Right lobe of liver (tissue), 6 donors: Measurements from ENCODE around the gene WWP2. TPM values are rescaled to one million over a fixed set of nuclear protein-coding genes. Genes with fewer than 3 reads are reported as not detected.

Experiments used
- ATAC-seq, 4 donors: fragments of 200-7000 bp; cut with Tn5 transposase; one replicate each; pipeline ENCODE4 v1.9.1; 2020; ENCODE audit warnings: mild to moderate bottlenecking in 4 of 4, moderate library complexity in 4 of 4
- DNase-seq, 3 donors: peaks; one replicate each; pipeline ENCODE4 v3.0.0-alpha.2; 2020
- H3K27ac ChIP-seq, 3 donors: fragments of 200-600 bp; one replicate each; pipeline ENCODE4 v1.8.0; 2022
- H3K27me3 ChIP-seq, 2 donors: fragments of 200-600 bp; one replicate each; pipeline ENCODE4 v1.8.0; 2022
- H3K36me3 ChIP-seq, 4 donors: fragments of 200-600 bp; sonication (generic) in 1 of 4; one replicate each; pipeline versions ENCODE4 v1.5.1 to v1.8.0; 2017 to 2022; ENCODE audit warnings: control low read depth in 1 of 4
- H3K4me1 ChIP-seq, 4 donors: fragments of 200-600 bp; sonication (generic) in 1 of 4; one replicate each; pipeline versions ENCODE4 v1.5.1 to v1.8.0; 2017 to 2022; ENCODE audit warnings: control low read depth in 1 of 4
- H3K4me3 ChIP-seq, 3 donors: fragments of 200-600 bp; one replicate each; pipeline ENCODE4 v1.8.0; 2022
- H3K9me3 ChIP-seq, 4 donors: fragments of 200-600 bp; sonication (generic) in 1 of 4; one replicate each; pipeline versions ENCODE4 v1.5.1 to v1.8.0; 2017 to 2022; ENCODE audit warnings: control low read depth in 1 of 4
- POLR2A ChIP-seq: fragments of 450-650 bp; IDR thresholded peaks from one replicate; pipeline ENCODE4 v1.6.1; 2017; ENCODE audit warnings: antibody characterized with exemption, mild to moderate bottlenecking
- WGBS: methylation state at CpG from one replicate; pipeline ENCODE4 v1.1.6; 2018; ENCODE audit warnings: low coverage, low lambda C conversion rate; ENCODE audit not compliant: insufficient coverage; ENCODE audit errors: missing lambda C conversion rate; 5-methylcytosine and 5-hydroxymethylcytosine counted together
- intact Hi-C, 2 donors: fragments of 100-400 bp; cut with DNase I; formaldehyde crosslinking; loops; one replicate each; pipeline versions ENCODE4 v1.11.2 to v1.14.1; 2022
- total RNA-seq, 6 experiments: library from RNA; depleted of rRNA in 2 of 6; stranded (reverse); fragments of >200 nt in 2 of 6; fragmentation: NEBNext Ultra II Directional in 3 of 6; extraction: Animal tissue kit (Norgen Biotek cat#: 25700) in 3 of 6; gene quantifications; one replicate each; pipeline versions ENCODE4 v1.1.0 to v1.2.4, GENCODE V29; 2016 to 2023
- TF ChIP-seq, protein P1 (sequence below), 4 donors: fragments of 200-600 bp in 3 of 4; fragments of 450-650 bp in 1 of 4; IDR thresholded peaks; one replicate each; pipeline versions ENCODE4 v1.5.1 to v1.8.0; 2016 to 2022; ENCODE audit warnings: antibody characterized with exemption in 4 of 4, mild to moderate bottlenecking in 2 of 4
- donor health status: DM: no; HTN: yes; CAD: no.
- donor health status: DM: no; HTN: no; CAD: no.
- donor health status: DM: no; HTN: no; CAD: no.
- donor health status: DM: no; HTN: yes; CAD: no.
- donor health status: DM: no; HTN: yes; CAD: no.

Gene WWP2
- total RNA-seq, 6 experiments from 2014 or later: 18.1 to 24.6 (median 22.4) TPM

- Histone ChIP-seq H3K4me1 (no peaks in the 10 kb centered on the region), H3K36me3 (no peaks in the 10 kb centered on the region), H3K4me3 (no peak overlapping the region), H3K27me3 (no peaks in the 10 kb centered on the region), H3K27ac (no peak overlapping the region), H3K9me3 (no peaks in the 10 kb centered on the region)
- WGBS: 83% methylated on average over 5 of the region's 10 CpGs
- TF ChIP-seq POLR2A: no peak
- TF ChIP-seq, protein P1, sequence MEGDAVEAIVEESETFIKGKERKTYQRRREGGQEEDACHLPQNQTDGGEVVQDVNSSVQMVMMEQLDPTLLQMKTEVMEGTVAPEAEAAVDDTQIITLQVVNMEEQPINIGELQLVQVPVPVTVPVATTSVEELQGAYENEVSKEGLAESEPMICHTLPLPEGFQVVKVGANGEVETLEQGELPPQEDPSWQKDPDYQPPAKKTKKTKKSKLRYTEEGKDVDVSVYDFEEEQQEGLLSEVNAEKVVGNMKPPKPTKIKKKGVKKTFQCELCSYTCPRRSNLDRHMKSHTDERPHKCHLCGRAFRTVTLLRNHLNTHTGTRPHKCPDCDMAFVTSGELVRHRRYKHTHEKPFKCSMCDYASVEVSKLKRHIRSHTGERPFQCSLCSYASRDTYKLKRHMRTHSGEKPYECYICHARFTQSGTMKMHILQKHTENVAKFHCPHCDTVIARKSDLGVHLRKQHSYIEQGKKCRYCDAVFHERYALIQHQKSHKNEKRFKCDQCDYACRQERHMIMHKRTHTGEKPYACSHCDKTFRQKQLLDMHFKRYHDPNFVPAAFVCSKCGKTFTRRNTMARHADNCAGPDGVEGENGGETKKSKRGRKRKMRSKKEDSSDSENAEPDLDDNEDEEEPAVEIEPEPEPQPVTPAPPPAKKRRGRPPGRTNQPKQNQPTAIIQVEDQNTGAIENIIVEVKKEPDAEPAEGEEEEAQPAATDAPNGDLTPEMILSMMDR (IDR thresholded peaks at IDR 0.05): no peak
- intact Hi-C loops: no loop called here
- no peak for DNase-seq
- no peak for ATAC-seq
Measured at GRCh38 chr16:69720822-69721430, 41.2 kb upstream of the WWP2 start.

GRCh38 chr16:69721441-69721957 is 40.6 kb upstream of the WWP2 start:
- H3K4me1 ChIP-seq: no peaks in the 10 kb centered on the region
- H3K27me3 ChIP-seq: no peaks in the 10 kb centered on the region
- 87% methylated on average over 4 of the region's 6 CpGs for WGBS
- H3K4me3 ChIP-seq: no peak overlapping the region
- intact Hi-C loops: no loop called here
- no peak overlapping the region for H3K27ac ChIP-seq
- ATAC-seq (no peak), DNase-seq (no peak)
- TF ChIP-seq, protein P1 (IDR thresholded peaks at IDR 0.05): no peak
- TF ChIP-seq POLR2A: no peak
- H3K9me3 ChIP-seq: no peaks in the 10 kb centered on the region
- no peaks in the 10 kb centered on the region for H3K36me3 ChIP-seq

DNA sequence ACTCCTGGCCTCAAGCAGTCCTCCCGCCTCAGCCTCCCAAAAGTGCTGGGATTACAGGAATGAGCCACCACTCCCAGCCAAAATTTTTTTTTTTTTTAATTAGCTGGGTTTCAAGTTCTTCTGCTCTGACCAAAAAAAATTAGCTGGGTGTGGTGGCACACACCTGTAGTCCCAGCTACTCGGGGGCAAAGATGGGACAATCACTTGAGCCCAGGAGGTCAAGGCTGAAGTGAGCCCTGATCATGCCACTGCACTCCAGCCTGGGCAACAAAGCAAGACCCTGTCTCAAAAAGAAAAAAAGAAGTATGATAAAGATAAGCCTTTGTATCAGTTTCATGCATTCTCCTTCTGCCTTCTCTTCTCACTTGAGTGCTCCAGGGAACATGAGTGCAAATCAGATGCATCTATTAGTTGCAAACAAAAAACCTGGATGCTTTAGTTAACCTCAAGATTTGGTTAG is 37.7 kb upstream of the WWP2 start:
- TF ChIP-seq, protein P1 (IDR thresholded peaks at IDR 0.05): no peak
- TF ChIP-seq POLR2A: no peak
- Histone ChIP-seq H3K36me3 (no peaks in the 10 kb centered on the region), H3K9me3 (no peaks in the 10 kb centered on the region), H3K27ac (no peak overlapping the region), H3K4me3 (no peak overlapping the region), H3K4me1 (no peaks in the 10 kb centered on the region), H3K27me3 (no peaks in the 10 kb centered on the region)
- 100% methylated on average over 1 of the region's 2 CpGs for WGBS
- intact Hi-C loops: no loop called here
- DNase-seq: no peak
- no peak for ATAC-seq

- ATAC-seq (no peak), DNase-seq (no peak)
- TF ChIP-seq POLR2A: no peak
- TF ChIP-seq, protein P1 (IDR thresholded peaks at IDR 0.05): no peak
- Histone ChIP-seq H3K9me3 (no peaks in the 10 kb centered on the region), H3K27me3 (no peaks in the 10 kb centered on the region), H3K4me3 (no peak overlapping the region), H3K36me3 (no peaks in the 10 kb centered on the region), H3K27ac (no peak overlapping the region), H3K4me1 (no peaks in the 10 kb centered on the region)
- WGBS: 69% methylated on average over 4 of the region's 6 CpGs
- intact Hi-C loops: no loop called here
Measured at GRCh38 chr16:69724981-69725479, 37.1 kb upstream of the WWP2 start.
